ENCODE data around the gene RRP8.

The RRP8 gene

GRCh38 chr11:6603287-6604080, at the start of gene RRP8, which contains the start of gene ILK:
RRP8 (minus strand) TSS chr11:6603616; CDS start chr11:6603502, 114 bp downstream.
ILK (plus strand) TSS chr11:6603774; CDS start chr11:6604272, 498 bp downstream.
- TF ChIP-seq TEAD4 (IDR thresholded peaks at IDR 0.05) (peak; percentile 21; the same call in 1 of the 2 replicates), REST (IDR thresholded peaks at IDR 0.05; ENCODE audit: low read depth) (no peak; the same call in 1 of the 2 replicates), EP300 (IDR thresholded peaks at IDR 0.05; ENCODE audit: borderline replicate concordance) (no peak; the same call in 1 of the 2 replicates), FOXM1 (IDR thresholded peaks at IDR 0.05; ENCODE audit: borderline replicate concordance, low read depth) (no peak), TCF12 (IDR thresholded peaks at IDR 0.05; ENCODE audit: low read depth) (peak; percentile 73; the same call in 1 of the 2 replicates), MAX (IDR thresholded peaks at IDR 0.05) (peak; percentile 95), NFIC (IDR thresholded peaks at IDR 0.05) (peak; percentile 33; the same call in 1 of the 2 replicates), TAF1 (IDR thresholded peaks at IDR 0.05; ENCODE audit: low read depth) (peak; percentile 95), CREB1 (IDR thresholded peaks at IDR 0.05; ENCODE audit: low read depth) (no peak), EGR1 (IDR thresholded peaks at IDR 0.05) (no peak), USF1 (IDR thresholded peaks at IDR 0.05) (peak; percentile 22; the same call in 1 of the 2 replicates), YY1 (IDR thresholded peaks at IDR 0.05; ENCODE audit: low read depth) (peak; percentile 67), ZBTB7A (IDR thresholded peaks at IDR 0.05; ENCODE audit: low read depth) (peak; percentile 66; the same call in 1 of the 2 replicates)

- TF ChIP-seq EP300 (IDR thresholded peaks at IDR 0.05; ENCODE audit: borderline replicate concordance) (no peak), TAF1 (IDR thresholded peaks at IDR 0.05; ENCODE audit: low read depth) (no peak), TCF12 (IDR thresholded peaks at IDR 0.05; ENCODE audit: low read depth) (no peak), CREB1 (IDR thresholded peaks at IDR 0.05; ENCODE audit: low read depth) (no peak), NFIC (IDR thresholded peaks at IDR 0.05) (no peak), RAD21 (IDR thresholded peaks at IDR 0.05; ENCODE audit: low read depth) (no peak), REST (IDR thresholded peaks at IDR 0.05; ENCODE audit: low read depth) (no peak), CEBPB (IDR thresholded peaks at IDR 0.05) (no peak), FOXM1 (IDR thresholded peaks at IDR 0.05; ENCODE audit: borderline replicate concordance, low read depth) (no peak), TEAD4 (IDR thresholded peaks at IDR 0.05) (no peak), EGR1 (IDR thresholded peaks at IDR 0.05) (no peak), ZBTB7A (IDR thresholded peaks at IDR 0.05; ENCODE audit: low read depth) (no peak)
Observed at GRCh38 chr11:6653097-6653496, 49.7 kb upstream of the RRP8 start.

- TF ChIP-seq REST (IDR thresholded peaks at IDR 0.05; ENCODE audit: low read depth) (no peak), ZBTB7A (IDR thresholded peaks at IDR 0.05; ENCODE audit: low read depth) (no peak), USF1 (IDR thresholded peaks at IDR 0.05) (no peak), EGR1 (IDR thresholded peaks at IDR 0.05) (no peak), NFIC (IDR thresholded peaks at IDR 0.05) (no peak), TAF1 (IDR thresholded peaks at IDR 0.05; ENCODE audit: low read depth) (no peak), TEAD4 (IDR thresholded peaks at IDR 0.05) (no peak), CREB1 (IDR thresholded peaks at IDR 0.05; ENCODE audit: low read depth) (no peak), RAD21 (IDR thresholded peaks at IDR 0.05; ENCODE audit: low read depth) (no peak), EP300 (IDR thresholded peaks at IDR 0.05; ENCODE audit: borderline replicate concordance) (no peak), CEBPB (IDR thresholded peaks at IDR 0.05) (no peak), TCF12 (IDR thresholded peaks at IDR 0.05; ENCODE audit: low read depth) (no peak), FOXM1 (IDR thresholded peaks at IDR 0.05; ENCODE audit: borderline replicate concordance, low read depth) (no peak), YY1 (IDR thresholded peaks at IDR 0.05; ENCODE audit: low read depth) (no peak), MAX (IDR thresholded peaks at IDR 0.05) (no peak)
Observed at GRCh38 chr11:6652182-6652581, 48.8 kb upstream of the RRP8 start.

All from Ishikawa (cell line).